WERI-Rb-1 (cell line): ENCODE measurements around the gene CTXND1.

Source experiments
- DNase-seq: peaks from one replicate; pipeline ENCODE4 v3.0.0-alpha.2; 2020
- H3K27ac ChIP-seq: fragments of 250-450 bp; sonication (Bioruptor Pico); 2 replicates; pipeline ENCODE4 v1.5.1; 2020; ENCODE audit warnings: mild to moderate bottlenecking, moderate library complexity
- H3K27me3 ChIP-seq: fragments of 250-450 bp; sonication (Bioruptor Pico); 2 replicates; pipeline ENCODE4 v1.5.1; 2021; ENCODE audit warnings: mild to moderate bottlenecking, low read depth, moderate library complexity; ENCODE audit not compliant: insufficient read depth, severe bottlenecking
- H3K36me3 ChIP-seq: fragments of 250-450 bp; sonication (Bioruptor Pico); 2 replicates; pipeline ENCODE4 v1.5.1; 2020; ENCODE audit warnings: mild to moderate bottlenecking, moderate library complexity
- H3K4me3 ChIP-seq: 2 replicates; pipeline ENCODE4 v1.5.1; 2011; ENCODE audit warnings: low read depth, mild to moderate bottlenecking, control low read depth, low read length
- H3K9me3 ChIP-seq: fragments of 250-450 bp; sonication (Bioruptor Pico); 2 replicates; pipeline ENCODE4 v1.5.1; 2021; ENCODE audit warnings: mild to moderate bottlenecking, moderate library complexity; ENCODE audit not compliant: severe bottlenecking
- TF ChIP-seq, protein P1 (sequence below): IDR thresholded peaks from 2 replicates; pipeline ENCODE4 v1.5.1; 2011; ENCODE audit warnings: low read depth, mild to moderate bottlenecking, control low read depth, inconsistent platforms, low read length

CTXND1 gene

GRCh38 chr15:80188251-80188650 lies 63.8 kb downstream of the CTXND1 start:
- DNase-seq, result no peak
- no peaks in the 10 kb centered on the region for H3K27me3 ChIP-seq
- no peak overlapping the region for H3K4me3 ChIP-seq
- H3K36me3 ChIP-seq, result no peaks in the 10 kb centered on the region; the same call in 1 of the 2 replicates
- H3K9me3 ChIP-seq, result no peaks in the 10 kb centered on the region
- TF ChIP-seq, protein P1, sequence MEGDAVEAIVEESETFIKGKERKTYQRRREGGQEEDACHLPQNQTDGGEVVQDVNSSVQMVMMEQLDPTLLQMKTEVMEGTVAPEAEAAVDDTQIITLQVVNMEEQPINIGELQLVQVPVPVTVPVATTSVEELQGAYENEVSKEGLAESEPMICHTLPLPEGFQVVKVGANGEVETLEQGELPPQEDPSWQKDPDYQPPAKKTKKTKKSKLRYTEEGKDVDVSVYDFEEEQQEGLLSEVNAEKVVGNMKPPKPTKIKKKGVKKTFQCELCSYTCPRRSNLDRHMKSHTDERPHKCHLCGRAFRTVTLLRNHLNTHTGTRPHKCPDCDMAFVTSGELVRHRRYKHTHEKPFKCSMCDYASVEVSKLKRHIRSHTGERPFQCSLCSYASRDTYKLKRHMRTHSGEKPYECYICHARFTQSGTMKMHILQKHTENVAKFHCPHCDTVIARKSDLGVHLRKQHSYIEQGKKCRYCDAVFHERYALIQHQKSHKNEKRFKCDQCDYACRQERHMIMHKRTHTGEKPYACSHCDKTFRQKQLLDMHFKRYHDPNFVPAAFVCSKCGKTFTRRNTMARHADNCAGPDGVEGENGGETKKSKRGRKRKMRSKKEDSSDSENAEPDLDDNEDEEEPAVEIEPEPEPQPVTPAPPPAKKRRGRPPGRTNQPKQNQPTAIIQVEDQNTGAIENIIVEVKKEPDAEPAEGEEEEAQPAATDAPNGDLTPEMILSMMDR, result no peak
- H3K27ac ChIP-seq, result no peak overlapping the region

GRCh38 chr15:80186597-80186996 lies 65.4 kb downstream of the CTXND1 start:
- TF ChIP-seq, protein P1, result no peak
- Histone ChIP-seq H3K36me3 (no peaks in the 10 kb centered on the region; the same call in 1 of the 2 replicates), H3K27ac (no peak overlapping the region), H3K4me3 (no peak overlapping the region), H3K9me3 (no peaks in the 10 kb centered on the region), H3K27me3 (no peaks in the 10 kb centered on the region)
- DNase-seq, result no peak

GRCh38 chr15:80186066-80186465 lies 65.9 kb downstream of the CTXND1 start:
- TF ChIP-seq, protein P1, result no peak
- Histone ChIP-seq H3K4me3 (no peak overlapping the region), H3K27ac (no peak overlapping the region), H3K27me3 (no peaks in the 10 kb centered on the region), H3K36me3 (no peaks in the 10 kb centered on the region; the same call in 1 of the 2 replicates), H3K9me3 (no peaks in the 10 kb centered on the region)
- DNase-seq, result no peak

- H3K27me3 ChIP-seq, result no peaks in the 10 kb centered on the region
- TF ChIP-seq, protein P1, result no peak
- H3K4me3 ChIP-seq, result no peak overlapping the region
- H3K27ac ChIP-seq, result no peak overlapping the region
- H3K9me3 ChIP-seq, result no peaks in the 10 kb centered on the region
- H3K36me3 ChIP-seq, result no peaks in the 10 kb centered on the region; the same call in 1 of the 2 replicates
- DNase-seq, result no peak
These were observed 66.9 kb downstream of the CTXND1 start for GRCh38 chr15:80185152-80185551.

DNA sequence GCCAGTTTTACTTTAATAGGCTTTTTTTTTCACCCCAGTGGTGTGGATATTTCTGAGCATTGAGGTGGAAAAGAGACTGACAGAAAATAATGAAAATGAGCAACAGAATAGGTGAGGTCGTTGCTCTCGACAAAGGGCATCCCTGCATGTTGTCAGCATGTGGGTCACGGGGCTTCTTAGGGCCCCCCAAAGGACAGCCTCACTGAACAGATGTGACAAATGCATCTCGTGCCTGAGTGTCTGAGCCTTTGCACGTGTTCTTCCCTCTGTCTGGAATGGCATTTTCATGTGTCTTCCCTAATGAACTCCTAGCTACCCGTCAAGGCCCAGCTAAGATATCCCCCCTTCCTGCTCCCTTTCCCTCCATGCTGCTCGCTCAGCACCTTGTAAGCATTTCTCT lies 67.5 kb downstream of the CTXND1 start:
- Histone ChIP-seq H3K9me3 (no peaks in the 10 kb centered on the region), H3K27me3 (no peaks in the 10 kb centered on the region), H3K4me3 (no peak overlapping the region), H3K27ac (no peak overlapping the region), H3K36me3 (no peaks in the 10 kb centered on the region; the same call in 1 of the 2 replicates)
- TF ChIP-seq, protein P1, result no peak
- no peak for DNase-seq

GRCh38 chr15:80183886-80184285 lies 68.1 kb downstream of the CTXND1 start:
- no peak overlapping the region for H3K4me3 ChIP-seq
- H3K27ac ChIP-seq, result no peak overlapping the region
- no peaks in the 10 kb centered on the region; the same call in 1 of the 2 replicates for H3K36me3 ChIP-seq
- no peaks in the 10 kb centered on the region for H3K27me3 ChIP-seq
- DNase-seq, result no peak
- H3K9me3 ChIP-seq, result no peaks in the 10 kb centered on the region
- TF ChIP-seq, protein P1, result peak; percentile 36; the same call in 1 of the 2 replicates
